Subcutaneous adipose tissue (tissue), 4 donors: Measurements from ENCODE around the gene FUT6. TPM values are rescaled to one million over a fixed set of nuclear protein-coding genes. Genes with fewer than 3 reads are reported as not detected.

Source experiments
- total RNA-seq, 4 donors: library from RNA; depleted of rRNA; stranded (reverse); fragments of >200 nt; gene quantifications; one replicate each; pipeline ENCODE4 v1.1.0, GENCODE V29; 2016
- TF ChIP-seq, protein P1 (sequence below): fragments of 450-650 bp; IDR thresholded peaks from one replicate; pipeline ENCODE4 v1.5.1; 2016; ENCODE audit warnings: low read depth, mild to moderate bottlenecking, control low read depth, antibody characterized with exemption, moderate library complexity

The FUT6 gene
- total RNA-seq, 4 donors from 2014 or later, result 1.1 TPM; not detected in 3

- TF ChIP-seq, protein P1, sequence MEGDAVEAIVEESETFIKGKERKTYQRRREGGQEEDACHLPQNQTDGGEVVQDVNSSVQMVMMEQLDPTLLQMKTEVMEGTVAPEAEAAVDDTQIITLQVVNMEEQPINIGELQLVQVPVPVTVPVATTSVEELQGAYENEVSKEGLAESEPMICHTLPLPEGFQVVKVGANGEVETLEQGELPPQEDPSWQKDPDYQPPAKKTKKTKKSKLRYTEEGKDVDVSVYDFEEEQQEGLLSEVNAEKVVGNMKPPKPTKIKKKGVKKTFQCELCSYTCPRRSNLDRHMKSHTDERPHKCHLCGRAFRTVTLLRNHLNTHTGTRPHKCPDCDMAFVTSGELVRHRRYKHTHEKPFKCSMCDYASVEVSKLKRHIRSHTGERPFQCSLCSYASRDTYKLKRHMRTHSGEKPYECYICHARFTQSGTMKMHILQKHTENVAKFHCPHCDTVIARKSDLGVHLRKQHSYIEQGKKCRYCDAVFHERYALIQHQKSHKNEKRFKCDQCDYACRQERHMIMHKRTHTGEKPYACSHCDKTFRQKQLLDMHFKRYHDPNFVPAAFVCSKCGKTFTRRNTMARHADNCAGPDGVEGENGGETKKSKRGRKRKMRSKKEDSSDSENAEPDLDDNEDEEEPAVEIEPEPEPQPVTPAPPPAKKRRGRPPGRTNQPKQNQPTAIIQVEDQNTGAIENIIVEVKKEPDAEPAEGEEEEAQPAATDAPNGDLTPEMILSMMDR, result no peak
Observed at GRCh38 chr19:5785423-5785822, 54.1 kb downstream of the FUT6 start.

- TF ChIP-seq, protein P1, result no peak
Observed at GRCh38 chr19:5784581-5785147, 54.8 kb downstream of the FUT6 start, which contains the start of gene PRR22. Gene PRR22 (minus strand): TSS chr19:5784746. CDS start chr19:5784660, 86 bp downstream.

- TF ChIP-seq, protein P1, result no peak
Observed at GRCh38 chr19:5782945-5783919, 56.3 kb downstream of the FUT6 start.

GRCh38 chr19:5782322-5782721, 57.2 kb downstream of the FUT6 start:
- TF ChIP-seq, protein P1, result no peak

Other genes starting within 250 kb of the FUT6 start
- 10 to 100 TPM; 33.6 to 72.0 (median 45.2) TPM for gene SAFB2, start 216.9 kb downstream of the FUT6 start, total RNA-seq
- gene SAFB, start 216.6 kb downstream of the FUT6 start, total RNA-seq, result 100 to 1,000 TPM in 2 of 4 donors, 10 to 100 TPM in 2; 65.5 to 135 (median 86.4) TPM
- 10 to 100 TPM; 41.1 to 67.8 (median 47.7) TPM for gene MICOS13, start 159.2 kb downstream of the FUT6 start, total RNA-seq
- 10 to 100 TPM in 1 of 4 donors, 1 to 10 TPM in 3; 4.1 to 13.4 (median 7.6) TPM for gene HSD11B1L, start 158.7 kb downstream of the FUT6 start, total RNA-seq
- gene RPL36, start 149.4 kb downstream of the FUT6 start, total RNA-seq, result 100 to 1,000 TPM; 617 to 960 (median 857) TPM
- 10 to 100 TPM; 38.8 to 90.4 (median 43.5) TPM for gene LONP1, start 119.6 kb downstream of the FUT6 start, total RNA-seq
- not detected for gene CATSPERD, start 119.1 kb downstream of the FUT6 start, total RNA-seq
- gene PRR22, start 55.0 kb downstream of the FUT6 start, total RNA-seq, result 1 to 10 TPM in 1 of 4 donors, under 1 TPM in 1, not detected in 2; 0.66 to 1.9 TPM
- gene DUS3L, start 48.5 kb downstream of the FUT6 start, total RNA-seq, result 10 to 100 TPM; 19.4 to 25.1 (median 23.8) TPM
- gene NRTN, start 34.6 kb downstream of the FUT6 start, total RNA-seq, result not detected
- gene FUT3, start 11.7 kb upstream of the FUT6 start, total RNA-seq, result not detected
- not detected for gene FUT5, start 30.8 kb upstream of the FUT6 start, total RNA-seq
- gene NDUFA11, start 64.1 kb upstream of the FUT6 start, total RNA-seq, result 100 to 1,000 TPM; 147 to 197 (median 162) TPM
- 10 to 100 TPM in 1 of 4 donors, 1 to 10 TPM in 2, under 1 TPM in 1; 0.65 to 13.0 (median 5.6) TPM for gene VMAC, start 65.2 kb upstream of the FUT6 start, total RNA-seq
- gene CAPS, start 74.6 kb upstream of the FUT6 start, total RNA-seq, result 10 to 100 TPM in 1 of 4 donors, 1 to 10 TPM in 3; 1.5 to 13.4 (median 6.6) TPM
- gene RANBP3, start 138.4 kb upstream of the FUT6 start, total RNA-seq, result 10 to 100 TPM; 28.8 to 84.2 (median 57.7) TPM